BJ (cell line): ENCODE results near the gene ABHD14A. TPM values are rescaled to one million over a fixed set of nuclear protein-coding genes. Genes with fewer than 3 reads are reported as not detected.

Experiments
- CTCF ChIA-PET: fragments of 350-600 bp; formaldehyde crosslinking; extraction: SDS; loops from one replicate; lab custom pipeline; 2021; ENCODE audit warnings: antibody characterized with exemption, inconsistent platforms; lab: Yijun Ruan, JAX
- POLR2A ChIA-PET: fragments of 300-600 bp; sonication (Branson Sonifier 250); formaldehyde crosslinking; extraction: SDS; loops from one replicate; lab custom pipeline; 2021; ENCODE audit warnings: antibody characterized with exemption; lab: Charles Lee
- DNase-seq: peaks from one replicate; pipeline ENCODE4 v3.0.0-alpha.2; 2011; ENCODE audit warnings: low read depth
- H3K27me3 ChIP-seq: 2 replicates; pipeline ENCODE4 v1.6.0; 2011; ENCODE audit warnings: low read length; ENCODE audit not compliant: control insufficient read depth, insufficient read depth
- H3K36me3 ChIP-seq: 2 replicates; pipeline ENCODE4 v1.5.1; 2011; ENCODE audit warnings: low read length; ENCODE audit not compliant: control insufficient read depth, insufficient read depth
- H3K4me3 ChIP-seq: 2 replicates; pipeline ENCODE4 v1.5.1; 2011; ENCODE audit warnings: low read depth, mild to moderate bottlenecking, control low read depth, low read length
- CTCF ChIP-seq: IDR thresholded peaks from 2 replicates; pipeline ENCODE4 v1.5.1; 2011; ENCODE audit warnings: low read depth, mild to moderate bottlenecking, control low read depth, inconsistent platforms, low read length, moderate library complexity; ENCODE audit not compliant: insufficient read depth
- polyA plus RNA-seq: library from polyadenylated mRNA; depleted of rRNA; stranded (reverse); fragments of >200 nt; gene quantifications from 2 replicates; pipeline ENCODE4 v1.2.3, GENCODE V29; 2011

Gene ABHD14A
- polyA plus RNA-seq, 1 experiment: 16.5 TPM

GRCh38 chr3:51982352-51982837 is 7.5 kb downstream of the ABHD14A start:
- POLR2A ChIA-PET: interaction anchor here (0.8 kb wide), 1 partner anchor 41 kb away, joined by 3 read pairs; the partner anchor contains the start of gene RRP9

GRCh38 chr3:51982838-51983577 is 8.1 kb downstream of the ABHD14A start, which contains the start of gene ACY1:
TSS of gene ACY1 (plus strand) at chr3:51983535. CDS start at chr3:51984065, 530 bp downstream.
- no peak for TF ChIP-seq CTCF
- Histone ChIP-seq H3K4me3 (peak within 1 kb of the TSS; percentile 54), H3K27me3 (no peaks in the 10 kb centered on the region), H3K36me3 (peaks cover 3% of the 10 kb centered on the region; the same call in 1 of the 2 replicates)
- CTCF ChIA-PET: interaction anchor here (0.6 to 4.5 kb wide), 10 partner anchors 9 to 429 kb away, joined by 3 to 42 read pairs (median 6); partner anchors contain the start of genes ABHD14A, ABHD14B, PARP3 and RPL29
- POLR2A ChIA-PET: interaction anchor here (0.8 kb wide), 1 partner anchor 42 kb away, joined by 3 read pairs; the partner anchor contains the start of gene RRP9
- peak; percentile 45 for DNase-seq

More at GRCh38 chr3:51982352-51982837, 7.5 kb downstream of the ABHD14A start:
- Histone ChIP-seq H3K27me3 (no peaks in the 10 kb centered on the region), H3K36me3 (peaks cover 3% of the 10 kb centered on the region; the same call in 1 of the 2 replicates), H3K4me3 (peak overlapping the region; percentile 54)
- no peak for DNase-seq
- CTCF ChIA-PET: interaction anchor here (0.6 to 4.5 kb wide), 10 partner anchors 8 to 430 kb away, joined by 3 to 42 read pairs (median 6); partner anchors contain the start of genes ABHD14A, ABHD14B, PARP3 and RPL29
- TF ChIP-seq CTCF: peak; percentile 59

GRCh38 chr3:51983578-51984268 is 8.9 kb downstream of the ABHD14A start:
- peak overlapping the region; percentile 54 for H3K4me3 ChIP-seq
- H3K36me3 ChIP-seq: peaks cover 3% of the 10 kb centered on the region; the same call in 1 of the 2 replicates
- CTCF ChIA-PET: interaction anchor here (0.9 to 4.5 kb wide), 8 partner anchors 8 to 41 kb away, joined by 4 to 42 read pairs (median 8); partner anchors contain the start of genes ABHD14A, ABHD14B, PARP3 and RPL29
- POLR2A ChIA-PET: no interaction called here
- H3K27me3 ChIP-seq: no peaks in the 10 kb centered on the region
- no peak for DNase-seq
- no peak for TF ChIP-seq CTCF

- CTCF ChIA-PET: interaction anchor here (1.2 to 4.5 kb wide), 4 partner anchors 10 to 42 kb away, joined by 4 to 42 read pairs (median 14); partner anchors contain the start of genes ABHD14A, ABHD14B, PARP3 and RRP9
- TF ChIP-seq CTCF: no peak
- POLR2A ChIA-PET: no interaction called here
Observed at GRCh38 chr3:51984269-51984647, 9.4 kb downstream of the ABHD14A start.

More at GRCh38 chr3:51984269-51984647, 9.4 kb downstream of the ABHD14A start:
- Histone ChIP-seq H3K36me3 (peaks cover 3% of the 10 kb centered on the region; the same call in 1 of the 2 replicates), H3K4me3 (no peak overlapping the region), H3K27me3 (no peaks in the 10 kb centered on the region)
- DNase-seq: no peak
